ENCODE results near the gene ATG4C. TPM values are rescaled to one million over a fixed set of nuclear protein-coding genes. Genes with fewer than 3 reads are reported as not detected.

ATG4C gene
- total RNA-seq, 3 donors from 2014 or later: 9.1 to 17.1 (median 13.8) TPM

GRCh38 chr1:62875676-62876075, 91.7 kb downstream of the ATG4C start:
- Histone ChIP-seq H3K4me1 (no peaks in the 10 kb centered on the region), H3K27me3 (no peaks in the 10 kb centered on the region), H3K9me3 (peaks cover 0 to 10% of the 10 kb centered on the region in 2 donors), H3K27ac (no peak overlapping the region), H3K4me3 (no peak overlapping the region), H3K36me3 (no peaks in the 10 kb centered on the region)
- intact Hi-C loops (cut with DNase I; ENCODE audit: low total_unique reads): no loop called here
- TF ChIP-seq POLR2A (IDR thresholded peaks at IDR 0.05) (no peak), CTCF (IDR thresholded peaks at IDR 0.05) (no peak), POLR2AphosphoS5 (IDR thresholded peaks at IDR 0.05) (no peak)
- no peak for DNase-seq (ENCODE audit: low spot score in 2 of 2)

GRCh38 chr1:62876535-62876934, 92.6 kb downstream of the ATG4C start:
- Histone ChIP-seq H3K9me3 (peaks cover 0 to 11% of the 10 kb centered on the region in 2 donors), H3K36me3 (no peaks in the 10 kb centered on the region), H3K27ac (no peak overlapping the region), H3K4me3 (no peak overlapping the region), H3K4me1 (no peaks in the 10 kb centered on the region), H3K27me3 (no peaks in the 10 kb centered on the region)
- DNase-seq (ENCODE audit: low spot score in 2 of 2): no peak
- intact Hi-C loops (cut with DNase I; ENCODE audit: low total_unique reads): no loop called here
- TF ChIP-seq CTCF (IDR thresholded peaks at IDR 0.05) (no peak), POLR2AphosphoS5 (IDR thresholded peaks at IDR 0.05) (no peak), POLR2A (IDR thresholded peaks at IDR 0.05) (no peak)

- no peak for TF ChIP-seq CTCF (IDR thresholded peaks at IDR 0.05)
- no peak for TF ChIP-seq POLR2A (IDR thresholded peaks at IDR 0.05)
- TF ChIP-seq POLR2AphosphoS5 (IDR thresholded peaks at IDR 0.05): no peak
- Histone ChIP-seq H3K36me3 (no peaks in the 10 kb centered on the region), H3K27ac (no peak overlapping the region), H3K9me3 (peaks cover 0 to 11% of the 10 kb centered on the region in 2 donors), H3K4me3 (no peak overlapping the region), H3K4me1 (no peaks in the 10 kb centered on the region), H3K27me3 (no peaks in the 10 kb centered on the region)
- intact Hi-C loops (cut with DNase I; ENCODE audit: low total_unique reads): no loop called here
- no peak for DNase-seq (ENCODE audit: low spot score in 2 of 2)
These were observed 93.6 kb downstream of the ATG4C start for GRCh38 chr1:62877579-62877978.

- TF ChIP-seq POLR2AphosphoS5 (IDR thresholded peaks at IDR 0.05): no peak
- Histone ChIP-seq H3K27ac (no peak overlapping the region), H3K4me1 (no peaks in the 10 kb centered on the region), H3K9me3 (peaks cover 0 to 11% of the 10 kb centered on the region in 2 donors), H3K27me3 (no peaks in the 10 kb centered on the region), H3K36me3 (no peaks in the 10 kb centered on the region), H3K4me3 (no peak overlapping the region)
- intact Hi-C loops (cut with DNase I; ENCODE audit: low total_unique reads): no loop called here
- no peak for DNase-seq (ENCODE audit: low spot score in 2 of 2)
These were observed 96.0 kb downstream of the ATG4C start for GRCh38 chr1:62879962-62880361.

GRCh38 chr1:62882201-62883104, 98.5 kb downstream of the ATG4C start:
- H3K9me3 ChIP-seq: peaks cover 0 to 11% of the 10 kb centered on the region in 2 donors
- intact Hi-C loops (cut with DNase I; ENCODE audit: low total_unique reads): no loop called here
- peaks cover 0 to 9% of the 10 kb centered on the region in 2 donors for H3K27me3 ChIP-seq
- no peak for TF ChIP-seq POLR2A (IDR thresholded peaks at IDR 0.05)
- no peak for TF ChIP-seq CTCF (IDR thresholded peaks at IDR 0.05)
- no peak for TF ChIP-seq POLR2AphosphoS5 (IDR thresholded peaks at IDR 0.05)
- H3K4me3 ChIP-seq: no peak overlapping the region
- no peak overlapping the region for H3K27ac ChIP-seq
- H3K36me3 ChIP-seq: no peaks in the 10 kb centered on the region
- no peaks in the 10 kb centered on the region for H3K4me1 ChIP-seq
- no peak for DNase-seq (ENCODE audit: low spot score in 2 of 2)

Measured in breast epithelium (tissue), 4 donors.